Right ventricle myocardium inferior (tissue), 1 donor: ENCODE measurements around the gene MAGEA11. TPM values are rescaled to one million over a fixed set of nuclear protein-coding genes. Genes with fewer than 3 reads are reported as not detected.

Source experiments
- ATAC-seq: fragments of 200-7000 bp; cut with Tn5 transposase; one replicate; pipeline ENCODE4 v1.9.1; 2020; ENCODE audit warnings: mild to moderate bottlenecking, moderate library complexity
- DNase-seq: peaks from one replicate; pipeline ENCODE4 v3.0.0; 2021; ENCODE audit errors: missing footprints
- intact Hi-C: fragments of 100-400 bp; cut with DNase I; formaldehyde crosslinking; loops from one replicate; pipeline ENCODE4 v1.11.0; 2022
- total RNA-seq: library from RNA; stranded (reverse); fragmentation: NEBNext Ultra II Directional; extraction: Animal tissue kit (Norgen Biotek cat#: 25700); gene quantifications from one replicate; pipeline ENCODE4 v1.2.1, GENCODE V29; 2021
- donor health status: DM: no; HTN: yes; CAD: no; lungs with severe emphysema.

The MAGEA11 gene
- total RNA-seq, 1 donor from 2014 or later, result not detected

GRCh38 chrX:149762696-149763614 is 51.1 kb downstream of the MAGEA11 start:
- ATAC-seq (no peak), DNase-seq (no peak)
- intact Hi-C loops, result no loop called here

Other genes starting within 250 kb of the MAGEA11 start
- 77.6 TPM for gene IDS, start 206.8 kb upstream of the MAGEA11 start, total RNA-seq
- gene EOLA1, start 171.0 kb upstream of the MAGEA11 start, total RNA-seq, result 32.5 TPM
- not detected for gene HSFX3, start 162.1 kb upstream of the MAGEA11 start, total RNA-seq
- gene MAGEA9B, start 124.6 kb upstream of the MAGEA11 start, total RNA-seq, result not detected
- gene HSFX2, start 116.7 kb upstream of the MAGEA11 start, total RNA-seq, result not detected
- 33.5 TPM for gene TMEM185A, start 80.3 kb upstream of the MAGEA11 start, total RNA-seq
- gene HSFX1, start 62.0 kb downstream of the MAGEA11 start, total RNA-seq, result 1.7 TPM
- not detected for gene MAGEA9, start 69.9 kb downstream of the MAGEA11 start, total RNA-seq
- gene MAGEA8, start 169.1 kb downstream of the MAGEA11 start, total RNA-seq, result not detected
- gene HSFX4, start 217.5 kb downstream of the MAGEA11 start, total RNA-seq, result not detected
- 20.7 TPM for gene EOLA2, start 226.4 kb downstream of the MAGEA11 start, total RNA-seq